ENCODE data around the gene PRLR. TPM values are rescaled to one million over a fixed set of nuclear protein-coding genes. Genes with fewer than 3 reads are reported as not detected.
A peak's percentile ranks its signal among the peaks of the same experiment; 100 is the strongest.

The PRLR gene
- total and polyA plus RNA-seq, 2 experiments from 2014 or later, result 21.8 to 99.8 TPM

DNA sequence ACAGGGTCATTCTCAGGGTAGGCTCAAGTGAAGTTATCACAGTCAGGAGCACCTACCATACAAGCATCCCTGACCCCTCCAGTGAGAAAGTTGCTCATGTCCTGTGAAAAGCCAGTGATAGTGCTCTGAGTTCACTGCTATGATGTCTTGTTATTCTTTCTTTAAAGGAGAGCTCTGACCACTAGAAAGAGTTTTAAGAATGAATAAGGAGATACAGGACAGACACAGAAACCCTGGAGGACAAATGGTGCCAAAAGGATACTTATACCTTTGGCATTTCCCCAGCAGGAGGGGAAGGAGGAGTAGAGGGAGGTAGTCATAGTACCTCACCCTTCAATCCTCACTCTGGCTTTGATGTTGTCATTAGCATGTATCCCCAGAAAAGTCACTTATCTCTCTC, 98.6 kb downstream of the PRLR start:
- Histone ChIP-seq H3K4me3 (no peak overlapping the region), H3K4me1 (ENCODE audit: insufficient read depth) (peaks cover 26% of the 10 kb centered on the region), H3K27ac (no peak overlapping the region), H3K4me2 (no peak overlapping the region), H3K9me2 (replicated peaks; ENCODE audit: insufficient read depth) (no peaks in the 10 kb centered on the region), H3K27me3 (no peaks in the 10 kb centered on the region), H3K79me2 (peaks cover 18% of the 10 kb centered on the region), H3K9me3 (ENCODE audit: low read depth) (no peaks in the 10 kb centered on the region), H2AFZ (no peak overlapping the region), H3K36me3 (replicated peaks; ENCODE audit: insufficient read depth, low read depth) (no peaks in the 10 kb centered on the region), H4K20me1 (ENCODE audit: insufficient read depth, poor library complexity, severe bottlenecking) (no peaks in the 10 kb centered on the region)
- TF ChIP-seq EZH2 (IDR thresholded peaks at IDR 0.05; ENCODE audit: borderline replicate concordance) (no peak), EZH2phosphoT487 (IDR thresholded peaks at IDR 0.05; ENCODE audit: low read depth, severe bottlenecking, unreplicated experiment) (no peak)
- TF ChIP-seq, protein P1, sequence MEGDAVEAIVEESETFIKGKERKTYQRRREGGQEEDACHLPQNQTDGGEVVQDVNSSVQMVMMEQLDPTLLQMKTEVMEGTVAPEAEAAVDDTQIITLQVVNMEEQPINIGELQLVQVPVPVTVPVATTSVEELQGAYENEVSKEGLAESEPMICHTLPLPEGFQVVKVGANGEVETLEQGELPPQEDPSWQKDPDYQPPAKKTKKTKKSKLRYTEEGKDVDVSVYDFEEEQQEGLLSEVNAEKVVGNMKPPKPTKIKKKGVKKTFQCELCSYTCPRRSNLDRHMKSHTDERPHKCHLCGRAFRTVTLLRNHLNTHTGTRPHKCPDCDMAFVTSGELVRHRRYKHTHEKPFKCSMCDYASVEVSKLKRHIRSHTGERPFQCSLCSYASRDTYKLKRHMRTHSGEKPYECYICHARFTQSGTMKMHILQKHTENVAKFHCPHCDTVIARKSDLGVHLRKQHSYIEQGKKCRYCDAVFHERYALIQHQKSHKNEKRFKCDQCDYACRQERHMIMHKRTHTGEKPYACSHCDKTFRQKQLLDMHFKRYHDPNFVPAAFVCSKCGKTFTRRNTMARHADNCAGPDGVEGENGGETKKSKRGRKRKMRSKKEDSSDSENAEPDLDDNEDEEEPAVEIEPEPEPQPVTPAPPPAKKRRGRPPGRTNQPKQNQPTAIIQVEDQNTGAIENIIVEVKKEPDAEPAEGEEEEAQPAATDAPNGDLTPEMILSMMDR (IDR thresholded peaks at IDR 0.05; ENCODE audit: poor library complexity), result no peak
- no peak for DNase-seq (ENCODE audit: low spot score)

DNA sequence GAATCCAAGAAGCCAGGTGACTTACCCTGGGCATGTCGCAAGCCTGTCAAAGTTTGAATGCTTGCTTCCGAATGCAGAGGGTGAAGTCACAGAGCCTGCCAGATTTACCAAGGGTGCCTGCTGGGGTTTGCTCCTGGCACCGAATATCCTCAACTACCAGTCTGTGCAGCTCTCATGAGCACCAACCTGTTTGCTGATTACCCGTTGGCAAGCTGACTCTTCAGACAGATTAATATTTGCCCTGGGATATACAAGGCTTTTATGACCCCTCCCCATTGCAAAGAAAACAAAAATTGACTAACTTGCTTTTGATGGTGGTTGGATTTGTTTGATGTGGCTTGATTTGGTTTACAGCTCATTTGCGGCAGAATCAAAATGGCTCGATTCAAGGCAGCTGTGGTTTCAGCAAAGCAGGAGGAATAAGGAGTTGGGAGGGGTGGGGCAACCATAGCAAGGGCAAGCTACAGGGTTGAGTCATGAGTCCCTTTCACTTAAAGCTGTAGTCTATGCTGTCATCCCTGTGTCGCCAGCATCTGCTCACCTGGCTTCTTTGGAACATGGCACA, 100.3 kb downstream of the PRLR start:
- Histone ChIP-seq H3K27ac (no peak overlapping the region), H3K27me3 (no peaks in the 10 kb centered on the region), H3K4me2 (no peak overlapping the region), H4K20me1 (ENCODE audit: insufficient read depth, poor library complexity, severe bottlenecking) (no peaks in the 10 kb centered on the region), H2AFZ (no peak overlapping the region), H3K4me1 (ENCODE audit: insufficient read depth) (peaks cover 22% of the 10 kb centered on the region), H3K79me2 (peaks cover 21% of the 10 kb centered on the region), H3K4me3 (no peak overlapping the region), H3K9me3 (ENCODE audit: low read depth) (no peaks in the 10 kb centered on the region), H3K36me3 (replicated peaks; ENCODE audit: insufficient read depth, low read depth) (no peaks in the 10 kb centered on the region), H3K9me2 (replicated peaks; ENCODE audit: insufficient read depth) (no peaks in the 10 kb centered on the region)
- DNase-seq (ENCODE audit: low spot score), result peak; percentile 20
- no peak for TF ChIP-seq EZH2 (IDR thresholded peaks at IDR 0.05; ENCODE audit: borderline replicate concordance)
- TF ChIP-seq, protein P1 (IDR thresholded peaks at IDR 0.05; ENCODE audit: poor library complexity), result no peak
- whole genome bisulfite sequencing (ENCODE audit: low lambda C conversion rate, missing lambda C conversion rate), result 87% methylated on average over 7 of the region's 7 CpGs

DNA sequence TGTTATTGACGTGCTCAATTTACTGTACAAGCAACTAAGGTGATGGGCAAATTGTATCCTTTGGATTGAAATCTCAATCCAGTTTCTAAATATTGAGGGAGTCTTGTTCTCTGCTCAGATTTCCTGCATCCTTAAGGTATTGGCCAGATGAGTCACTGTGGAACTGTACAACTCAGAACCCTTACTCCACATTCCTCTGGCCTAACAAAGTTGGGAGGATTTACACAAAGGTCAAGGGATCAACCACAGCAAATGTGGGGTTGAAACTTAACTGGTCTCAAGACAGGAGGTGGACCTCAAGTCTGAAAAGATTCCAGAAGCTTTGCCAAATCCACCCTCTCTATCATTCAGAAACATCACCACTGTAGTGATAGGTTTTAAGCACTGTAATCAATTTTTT, 101.0 kb downstream of the PRLR start:
- no peak for TF ChIP-seq EZH2phosphoT487 (IDR thresholded peaks at IDR 0.05; ENCODE audit: low read depth, severe bottlenecking, unreplicated experiment)
- TF ChIP-seq, protein P1 (IDR thresholded peaks at IDR 0.05; ENCODE audit: poor library complexity), result no peak
- no peak for TF ChIP-seq EZH2 (IDR thresholded peaks at IDR 0.05; ENCODE audit: borderline replicate concordance)
- no peaks in the 10 kb centered on the region for H3K36me3 ChIP-seq (replicated peaks; ENCODE audit: insufficient read depth, low read depth)

DNA sequence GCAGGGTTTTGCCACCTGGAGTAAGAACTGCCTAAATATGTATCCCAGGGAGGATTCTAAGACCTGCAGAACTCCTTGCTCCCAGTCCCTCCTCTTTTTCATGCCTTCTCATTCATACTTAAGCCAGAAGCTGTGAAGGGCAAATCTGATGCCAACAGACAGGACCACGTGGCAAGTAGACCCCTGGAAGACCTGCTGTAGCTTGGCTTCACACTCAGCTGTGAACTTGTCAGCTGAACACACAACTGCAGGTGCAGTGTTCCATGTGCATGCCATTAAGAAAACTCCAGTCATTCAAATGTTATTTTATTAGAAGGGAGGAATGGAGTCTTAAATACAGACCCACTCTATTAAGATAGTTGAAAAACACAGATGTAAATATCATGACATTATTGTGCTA, 103.3 kb downstream of the PRLR start:
- H3K4me2 ChIP-seq, result no peak overlapping the region
- H3K4me1 ChIP-seq (ENCODE audit: insufficient read depth), result peaks cover 19% of the 10 kb centered on the region
- 77% methylated on average over 1 of the region's 1 CpG for WGBS (ENCODE audit: low lambda C conversion rate, missing lambda C conversion rate)
- no peak for DNase-seq (ENCODE audit: low spot score)
- H3K79me2 ChIP-seq, result peaks cover 11% of the 10 kb centered on the region
- H3K9me2 ChIP-seq (replicated peaks; ENCODE audit: insufficient read depth), result no peaks in the 10 kb centered on the region
- TF ChIP-seq EZH2phosphoT487 (IDR thresholded peaks at IDR 0.05; ENCODE audit: low read depth, severe bottlenecking, unreplicated experiment), result no peak
- TF ChIP-seq EZH2 (IDR thresholded peaks at IDR 0.05; ENCODE audit: borderline replicate concordance), result no peak
- TF ChIP-seq, protein P1 (IDR thresholded peaks at IDR 0.05; ENCODE audit: poor library complexity), result no peak
- H3K9me3 ChIP-seq (ENCODE audit: low read depth), result no peaks in the 10 kb centered on the region
- no peaks in the 10 kb centered on the region for H3K36me3 ChIP-seq (replicated peaks; ENCODE audit: insufficient read depth, low read depth)
- no peaks in the 10 kb centered on the region for H4K20me1 ChIP-seq (ENCODE audit: insufficient read depth, poor library complexity, severe bottlenecking)
- no peak overlapping the region for H2AFZ ChIP-seq
- H3K4me3 ChIP-seq, result no peak overlapping the region
- H3K27ac ChIP-seq, result no peak overlapping the region
- no peaks in the 10 kb centered on the region for H3K27me3 ChIP-seq

More for the DNA sequence above, 101.0 kb downstream of the PRLR start:
- no peak overlapping the region for H3K4me3 ChIP-seq
- WGBS (ENCODE audit: low lambda C conversion rate, missing lambda C conversion rate), result 83% methylated on average over 1 of the region's 1 CpG
- H3K9me3 ChIP-seq (ENCODE audit: low read depth), result no peaks in the 10 kb centered on the region
- no peaks in the 10 kb centered on the region for H4K20me1 ChIP-seq (ENCODE audit: insufficient read depth, poor library complexity, severe bottlenecking)
- peak; percentile 20 for DNase-seq (ENCODE audit: low spot score)
- peaks cover 21% of the 10 kb centered on the region for H3K79me2 ChIP-seq
- no peak overlapping the region for H2AFZ ChIP-seq
- H3K4me2 ChIP-seq, result no peak overlapping the region
- no peak overlapping the region for H3K27ac ChIP-seq
- H3K4me1 ChIP-seq (ENCODE audit: insufficient read depth), result peaks cover 22% of the 10 kb centered on the region
- no peaks in the 10 kb centered on the region for H3K9me2 ChIP-seq (replicated peaks; ENCODE audit: insufficient read depth)
- no peaks in the 10 kb centered on the region for H3K27me3 ChIP-seq

Measured in hepatocyte (in vitro differentiated cells).